OCI-LY7 (cell line): ENCODE measurements around the gene IFNG.

Source experiments
- CTCF ChIP-seq: fragments of 200-600 bp; sonication (generic); conservative IDR thresholded peaks from 2 replicates; pipeline ENCODE4 v1.5.1; 2014; ENCODE audit warnings: mild to moderate bottlenecking, antibody characterized with exemption, low read length, moderate library complexity, mixed read lengths
- EZH2phosphoT487 ChIP-seq: fragments of 200-600 bp; sonication (generic); IDR thresholded peaks from 2 replicates; pipeline ENCODE4 v1.6.1; 2018; ENCODE audit warnings: low read depth, borderline replicate concordance, mild to moderate bottlenecking, mixed run types, antibody characterized with exemption, low read length, moderate library complexity, mixed read lengths

GRCh38 chr12:68175557-68176061, 16.1 kb upstream of the IFNG start:
- TF ChIP-seq CTCF (no peak), EZH2phosphoT487 (no peak)
